NCI-H2196 (cell line): ENCODE measurements around the gene CASK.

Experiments
- DNase-seq: peaks from one replicate; lab custom pipeline; 2025; ENCODE audit not compliant: unreplicated experiment; lab: John Stamatoyannopoulos, UW

Gene CASK, protein sequence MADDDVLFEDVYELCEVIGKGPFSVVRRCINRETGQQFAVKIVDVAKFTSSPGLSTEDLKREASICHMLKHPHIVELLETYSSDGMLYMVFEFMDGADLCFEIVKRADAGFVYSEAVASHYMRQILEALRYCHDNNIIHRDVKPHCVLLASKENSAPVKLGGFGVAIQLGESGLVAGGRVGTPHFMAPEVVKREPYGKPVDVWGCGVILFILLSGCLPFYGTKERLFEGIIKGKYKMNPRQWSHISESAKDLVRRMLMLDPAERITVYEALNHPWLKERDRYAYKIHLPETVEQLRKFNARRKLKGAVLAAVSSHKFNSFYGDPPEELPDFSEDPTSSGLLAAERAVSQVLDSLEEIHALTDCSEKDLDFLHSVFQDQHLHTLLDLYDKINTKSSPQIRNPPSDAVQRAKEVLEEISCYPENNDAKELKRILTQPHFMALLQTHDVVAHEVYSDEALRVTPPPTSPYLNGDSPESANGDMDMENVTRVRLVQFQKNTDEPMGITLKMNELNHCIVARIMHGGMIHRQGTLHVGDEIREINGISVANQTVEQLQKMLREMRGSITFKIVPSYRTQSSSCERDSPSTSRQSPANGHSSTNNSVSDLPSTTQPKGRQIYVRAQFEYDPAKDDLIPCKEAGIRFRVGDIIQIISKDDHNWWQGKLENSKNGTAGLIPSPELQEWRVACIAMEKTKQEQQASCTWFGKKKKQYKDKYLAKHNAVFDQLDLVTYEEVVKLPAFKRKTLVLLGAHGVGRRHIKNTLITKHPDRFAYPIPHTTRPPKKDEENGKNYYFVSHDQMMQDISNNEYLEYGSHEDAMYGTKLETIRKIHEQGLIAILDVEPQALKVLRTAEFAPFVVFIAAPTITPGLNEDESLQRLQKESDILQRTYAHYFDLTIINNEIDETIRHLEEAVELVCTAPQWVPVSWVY

DNA sequence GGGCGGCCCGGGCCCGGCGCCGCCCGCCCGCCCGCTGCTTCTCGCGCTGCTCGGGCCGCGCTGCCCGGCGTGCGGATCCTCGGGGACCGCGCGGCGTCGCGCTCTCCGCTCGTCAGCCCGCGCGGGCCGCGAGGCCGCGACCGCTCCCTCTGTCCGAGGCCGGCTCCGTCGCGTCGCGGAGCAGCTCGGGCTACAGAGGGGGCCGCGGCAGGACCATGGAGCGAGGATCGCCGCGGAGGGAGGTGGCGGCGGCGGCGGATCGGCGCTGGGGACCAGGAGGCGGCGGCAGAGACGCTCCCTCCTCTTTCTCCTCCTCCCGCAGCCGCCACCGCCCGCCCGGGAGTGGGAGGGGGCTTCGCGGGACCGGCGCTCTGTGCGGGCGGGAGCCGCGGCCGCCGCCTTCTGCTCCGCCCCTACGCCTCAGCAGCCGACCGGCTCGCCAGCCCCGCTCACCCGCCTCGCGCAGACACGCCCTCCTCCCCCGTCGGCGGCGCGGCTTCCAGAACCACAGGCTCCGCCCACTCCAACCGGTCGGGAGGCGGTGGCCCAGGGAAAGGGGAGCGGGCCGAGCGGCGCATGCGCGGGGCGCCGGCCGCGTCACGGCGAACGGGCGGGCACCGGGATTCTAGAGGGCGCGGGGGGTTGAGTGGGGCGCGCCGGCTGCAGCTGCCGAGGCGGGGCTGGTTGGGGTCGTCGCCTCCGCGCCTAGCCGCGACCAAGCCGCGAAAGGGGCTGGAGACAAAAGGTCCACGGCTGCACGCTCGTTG, at the start of gene CASK:
Gene CASK, minus strand, starts transcription at position 344 of the 767 bp plus-strand sequence. CDS start 566 bp downstream, outside the sequence.
- peak; percentile 87 for DNase-seq

DNA sequence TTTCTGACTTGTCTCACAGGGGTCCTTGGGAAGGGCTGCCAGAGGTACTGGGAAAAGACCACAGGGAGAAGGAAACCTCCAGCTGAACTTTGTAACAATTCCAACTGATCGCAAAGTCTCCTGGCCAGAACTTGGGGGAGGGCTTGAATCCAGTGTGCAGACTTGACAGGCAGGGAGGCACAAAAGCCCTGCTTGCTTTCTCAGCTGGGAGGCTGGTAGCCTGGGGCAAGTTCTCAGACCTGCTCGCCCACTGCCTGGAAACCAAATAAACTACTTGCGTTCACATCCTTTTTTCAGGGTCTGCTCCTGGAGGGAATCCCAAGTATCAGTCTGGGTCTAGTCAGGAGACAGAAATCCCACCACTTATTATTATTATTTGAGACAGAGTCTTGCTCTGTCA, 48.0 kb upstream of the CASK start:
- DNase-seq = no peak

DNA sequence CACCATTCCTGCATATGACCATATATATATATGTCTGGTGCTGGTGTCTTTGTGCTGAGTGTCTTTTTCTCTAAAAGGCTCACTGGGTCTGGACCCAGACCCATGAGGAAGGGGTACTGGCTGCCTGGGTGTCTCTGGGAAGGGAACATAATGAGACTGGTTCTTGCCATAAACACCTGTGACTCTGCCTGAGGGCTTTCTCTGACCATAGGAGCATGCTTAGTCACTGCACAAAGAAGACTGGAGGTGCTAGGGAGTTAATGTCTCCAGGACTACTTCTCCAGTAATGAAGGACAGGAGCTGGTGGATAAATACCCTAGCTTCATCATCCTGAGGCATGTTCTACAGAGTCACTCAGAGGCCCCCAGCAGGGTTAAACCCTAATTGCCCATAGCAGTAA, 47.1 kb upstream of the CASK start:
- DNase-seq = no peak

DNA sequence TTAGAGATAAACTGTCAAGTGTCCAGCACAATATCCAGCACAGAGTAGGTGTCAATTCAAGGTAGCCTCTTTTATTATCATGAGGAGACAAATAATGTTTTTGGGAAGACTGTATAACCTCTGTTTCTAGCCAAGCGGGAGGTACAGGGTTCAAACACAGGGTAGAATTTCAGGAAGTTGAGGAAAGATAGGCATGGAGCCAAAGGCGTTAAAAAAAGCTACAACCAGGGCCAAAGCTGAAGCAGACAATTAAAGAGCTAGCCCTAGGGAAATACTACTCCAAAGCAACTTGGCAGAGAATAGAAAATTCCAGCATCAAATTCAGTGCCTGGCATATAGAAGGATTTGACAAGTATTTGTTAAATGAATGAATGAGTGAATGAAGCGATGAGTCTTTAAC, 40.0 kb upstream of the CASK start:
- DNase-seq = no peak

DNA sequence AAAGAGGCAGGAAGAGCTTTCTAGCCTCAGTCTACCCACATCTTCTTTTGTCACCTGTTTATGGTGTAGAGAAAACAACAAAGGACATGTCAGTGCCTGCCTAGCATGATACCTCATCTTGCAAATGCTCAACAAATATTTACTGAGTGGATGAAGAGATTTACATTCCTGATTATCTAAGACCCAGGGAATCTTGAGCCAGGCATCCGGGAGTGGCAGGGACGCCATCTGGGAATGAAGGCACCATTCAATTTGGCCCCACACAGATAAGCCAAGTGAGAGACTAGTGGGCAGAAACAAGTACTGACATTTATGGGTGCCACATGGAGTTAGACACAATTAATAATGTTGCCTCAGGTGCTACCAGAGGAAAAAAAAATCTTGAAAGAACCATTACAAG, 36.8 kb upstream of the CASK start:
- no peak for DNase-seq

DNA sequence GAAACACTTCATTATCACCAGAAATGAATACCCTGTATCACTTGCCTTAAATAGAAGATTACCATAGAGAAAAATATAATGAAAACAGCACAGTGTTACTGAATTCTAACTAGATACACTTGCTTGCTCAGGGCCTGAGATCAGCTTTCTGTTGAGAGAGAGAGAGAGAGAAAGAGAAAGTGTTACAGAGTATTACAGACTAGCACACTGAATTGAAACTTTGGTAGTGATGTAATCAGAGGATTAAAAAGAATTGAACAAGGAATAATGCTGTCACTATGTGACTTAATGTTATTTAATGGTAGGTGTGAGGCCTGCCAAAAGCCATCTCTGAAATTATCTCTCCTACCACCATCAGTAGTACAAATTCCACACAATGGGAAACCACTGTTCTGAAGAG, 35.5 kb upstream of the CASK start:
- DNase-seq = no peak

DNA sequence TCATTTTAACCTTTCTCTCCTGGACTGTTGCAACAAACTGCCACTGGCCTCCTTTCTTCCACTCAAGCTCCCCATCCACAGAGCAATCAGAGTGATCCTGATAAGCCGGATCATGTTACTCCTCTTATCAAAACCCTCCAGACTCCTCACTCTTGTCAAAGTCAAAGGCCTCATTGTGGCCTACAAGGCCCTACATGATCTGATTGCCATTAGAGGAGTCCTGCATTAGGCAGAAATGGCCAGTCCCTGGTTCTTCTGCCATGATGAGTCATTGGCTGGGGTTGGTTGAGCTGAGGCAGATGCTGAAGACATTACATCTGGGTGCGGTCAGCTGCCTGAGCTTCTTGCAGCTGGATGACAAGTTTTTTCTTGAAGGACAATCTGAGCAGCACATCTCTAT, 32.7 kb upstream of the CASK start:
- DNase-seq = no peak

DNA sequence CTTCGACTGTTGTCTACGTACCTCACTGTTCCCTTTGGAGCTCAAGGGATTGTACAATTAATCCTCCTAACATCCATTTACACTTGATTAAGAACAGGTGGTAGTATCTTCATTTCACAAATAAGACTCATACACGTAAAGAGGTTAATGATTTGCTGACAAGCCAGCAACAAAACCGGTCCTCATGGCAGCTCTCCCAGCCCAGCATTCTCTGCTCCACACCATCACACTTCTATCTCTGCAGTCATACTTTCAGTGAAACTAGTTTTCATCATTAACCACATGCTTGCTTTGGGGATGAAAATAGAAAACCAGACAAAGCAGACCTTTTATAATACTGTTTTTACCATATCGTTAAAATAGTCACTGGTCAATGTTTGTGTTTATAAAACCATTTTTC, 28.7 kb upstream of the CASK start:
- DNase-seq = no peak

DNA sequence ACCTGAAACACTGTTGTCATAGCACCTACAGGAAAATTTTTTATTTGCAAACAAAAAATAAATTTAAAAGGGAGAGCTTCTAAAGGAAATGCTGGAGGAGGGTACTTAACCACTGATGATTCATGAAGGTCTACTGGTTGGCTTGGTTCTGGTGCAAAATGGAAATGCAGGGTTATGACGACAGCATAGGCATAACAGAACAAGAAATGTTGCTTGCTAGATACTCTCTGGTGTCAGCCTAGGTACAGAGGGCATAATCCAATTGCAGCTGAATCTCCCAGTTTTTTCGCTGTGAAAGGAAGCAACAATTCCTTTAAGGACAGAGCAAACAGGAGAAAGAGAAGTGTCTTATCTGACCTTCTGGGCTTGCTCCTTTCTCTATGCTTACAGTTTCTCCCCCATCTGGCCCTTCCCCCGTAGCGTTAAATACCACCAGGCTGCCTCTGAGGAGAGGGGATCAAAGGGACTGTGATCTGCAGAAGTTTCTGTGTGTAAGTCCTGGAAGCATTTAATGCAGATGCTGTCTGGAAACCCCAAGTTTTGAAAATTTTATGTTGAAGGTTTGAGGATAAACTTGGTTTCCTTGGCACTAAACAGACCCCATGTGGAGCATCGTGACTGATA, 23.7 kb upstream of the CASK start:
- DNase-seq = no peak

DNA sequence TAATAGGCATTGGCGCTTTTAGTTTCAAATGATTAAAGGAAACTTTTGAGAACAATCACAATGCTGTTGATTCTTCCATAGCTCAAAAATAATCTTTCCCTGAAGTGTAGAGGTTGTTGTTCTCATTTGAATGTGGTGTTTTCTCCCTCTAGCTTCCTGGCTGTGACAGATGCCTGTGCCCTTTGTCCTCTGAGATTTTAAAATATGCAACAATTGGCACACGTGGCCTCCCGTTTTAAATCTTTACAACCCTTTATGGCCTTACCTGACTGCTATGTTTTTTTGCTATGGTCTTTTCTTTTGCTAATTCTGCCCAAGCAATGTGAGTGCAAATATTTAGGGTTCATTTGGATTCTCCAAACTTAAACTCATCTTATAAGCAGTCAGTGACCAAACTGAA, 22.9 kb upstream of the CASK start:
- DNase-seq = no peak

DNA sequence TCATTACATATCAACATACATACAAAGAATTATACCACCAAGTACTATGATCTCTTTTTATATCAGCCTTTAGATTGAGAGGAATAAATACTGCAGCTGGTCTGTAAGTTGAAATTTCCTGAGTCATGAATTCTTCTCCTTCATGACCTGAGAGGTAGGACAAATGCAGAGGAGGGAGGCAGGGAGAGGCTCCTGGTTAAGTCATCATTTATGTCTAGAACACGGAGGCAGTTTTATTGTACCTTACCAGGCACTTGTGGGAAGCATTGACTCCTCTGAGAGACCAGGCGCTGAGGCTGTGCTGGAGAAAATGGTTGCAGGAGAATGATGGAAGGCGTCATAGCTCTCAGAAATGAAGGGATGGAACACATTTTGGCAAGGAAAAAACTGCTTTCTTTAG, 12.5 kb upstream of the CASK start:
- no peak for DNase-seq

DNA sequence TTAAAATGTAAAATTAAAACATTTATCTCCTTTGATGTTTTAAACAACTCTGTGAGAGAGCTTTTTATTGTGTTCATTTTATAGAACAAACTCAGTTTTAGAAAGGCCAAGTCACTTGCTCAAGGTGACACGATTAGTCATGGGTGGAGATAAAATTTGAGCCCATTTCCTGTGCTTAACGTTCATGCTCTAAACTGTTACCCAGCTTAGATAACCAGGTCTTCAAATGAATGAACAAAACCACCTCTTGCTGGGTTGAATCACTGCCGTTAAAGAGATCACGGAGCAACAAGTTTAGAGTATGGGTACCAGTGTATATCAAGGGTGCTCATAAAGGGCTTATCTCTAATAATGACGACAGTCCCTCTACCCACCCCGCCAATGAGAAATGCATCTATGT, 10.2 kb upstream of the CASK start:
- no peak for DNase-seq

DNA sequence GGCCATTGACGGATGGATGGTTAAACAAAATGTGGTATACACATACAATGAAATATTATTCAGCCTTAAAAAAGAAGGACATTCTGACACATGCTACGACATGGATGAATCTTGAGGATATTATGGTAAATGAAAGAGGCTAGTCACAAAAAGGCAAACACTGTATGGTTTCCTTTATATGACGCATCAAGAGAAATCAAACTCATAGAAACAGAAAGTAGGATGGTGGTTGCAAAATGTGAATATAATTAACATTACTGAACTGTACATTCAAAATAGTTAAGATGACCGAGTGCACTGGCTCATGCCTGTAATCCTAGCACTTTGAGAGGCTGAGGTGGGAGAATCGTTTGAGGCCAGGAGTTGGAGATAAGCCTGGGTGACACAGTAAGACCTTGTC, 9.5 kb upstream of the CASK start:
- no peak for DNase-seq

DNA sequence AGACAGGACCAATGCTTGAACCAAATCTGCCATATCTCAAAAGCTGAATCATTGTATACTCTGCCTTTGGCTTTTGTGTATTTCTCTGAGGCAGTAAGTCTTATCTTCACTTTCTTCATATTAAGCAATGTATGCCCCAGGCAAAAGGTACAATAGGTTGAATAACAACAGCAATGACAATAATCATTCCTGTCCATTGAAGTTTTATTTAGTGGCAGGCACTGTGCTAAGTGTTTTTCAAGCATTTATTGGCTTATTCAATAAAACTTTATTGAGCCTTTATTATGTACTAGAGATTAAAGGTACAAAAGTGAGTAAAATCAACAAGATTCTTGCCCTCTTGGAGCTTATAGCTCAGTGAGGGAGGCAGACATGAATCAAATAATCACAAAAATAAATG, 8.2 kb upstream of the CASK start:
- no peak for DNase-seq

DNA sequence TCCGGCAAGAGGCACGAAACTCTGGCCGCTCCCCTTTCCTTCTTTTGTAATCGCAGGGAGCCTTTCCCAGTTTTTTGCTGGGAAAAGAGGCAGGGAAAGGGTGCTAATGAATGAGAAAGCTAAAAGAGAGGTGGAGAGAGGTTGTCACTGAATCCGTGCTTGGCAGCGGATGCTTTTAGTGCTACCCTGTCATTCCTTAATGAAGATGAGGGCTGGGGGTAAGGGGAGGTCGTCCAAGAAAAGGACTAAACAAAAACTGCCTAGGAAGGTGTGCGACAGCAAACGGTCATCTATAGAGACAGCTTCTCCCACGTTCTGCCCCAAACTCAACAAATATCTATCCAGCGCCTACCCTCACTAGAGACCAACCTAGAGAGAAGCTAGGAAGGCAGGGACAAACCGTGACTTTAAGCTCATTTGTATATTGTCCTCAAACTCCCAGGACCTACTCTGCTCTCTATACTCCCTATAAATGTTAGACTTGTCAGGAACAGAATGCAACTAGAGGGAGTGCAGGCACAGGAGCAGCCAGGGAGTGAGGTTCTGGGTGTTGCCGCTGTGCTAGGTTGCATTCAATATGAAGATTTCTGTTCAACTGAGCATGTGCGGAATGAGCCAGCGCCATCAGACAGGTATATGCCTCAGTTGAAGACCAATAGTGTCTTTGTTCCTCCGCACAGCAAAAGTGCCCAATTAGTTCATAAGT, 777 bp upstream of the CASK start:
- peak; percentile 10 for DNase-seq

DNA sequence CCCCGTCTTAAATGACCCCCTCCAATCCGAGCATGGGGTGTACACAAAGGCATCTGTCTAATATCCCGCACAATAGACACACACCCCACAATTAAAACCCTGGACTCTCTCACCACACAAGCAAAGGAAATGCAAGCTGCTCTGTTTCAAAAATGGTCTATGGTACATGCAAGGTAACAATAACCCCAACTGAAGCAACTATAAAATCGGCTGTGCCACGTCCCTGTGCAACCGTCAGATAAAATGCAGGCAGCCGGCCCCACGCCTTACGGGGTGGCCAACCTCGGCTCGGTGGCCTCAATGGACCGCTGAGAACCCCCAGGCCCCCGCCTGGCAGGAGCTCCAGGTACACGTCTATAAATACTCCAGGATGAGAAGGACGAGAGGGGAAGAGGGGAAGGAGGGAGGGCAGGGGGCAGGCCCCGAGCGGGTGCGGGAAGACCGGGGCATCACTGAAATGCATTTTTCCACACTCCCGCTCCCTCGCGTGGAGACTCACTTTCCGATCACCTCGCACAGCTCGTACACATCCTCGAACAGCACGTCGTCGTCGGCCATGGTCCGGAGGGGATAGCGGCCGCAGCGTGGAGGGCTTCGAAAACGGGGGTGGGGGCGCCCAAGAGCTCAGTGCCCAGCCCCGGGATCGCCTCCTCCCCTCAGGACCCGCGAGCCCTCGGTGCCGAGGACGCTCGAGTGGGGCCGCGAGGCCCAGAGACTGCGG, 763 bp downstream of the CASK start:
- no peak for DNase-seq

DNA sequence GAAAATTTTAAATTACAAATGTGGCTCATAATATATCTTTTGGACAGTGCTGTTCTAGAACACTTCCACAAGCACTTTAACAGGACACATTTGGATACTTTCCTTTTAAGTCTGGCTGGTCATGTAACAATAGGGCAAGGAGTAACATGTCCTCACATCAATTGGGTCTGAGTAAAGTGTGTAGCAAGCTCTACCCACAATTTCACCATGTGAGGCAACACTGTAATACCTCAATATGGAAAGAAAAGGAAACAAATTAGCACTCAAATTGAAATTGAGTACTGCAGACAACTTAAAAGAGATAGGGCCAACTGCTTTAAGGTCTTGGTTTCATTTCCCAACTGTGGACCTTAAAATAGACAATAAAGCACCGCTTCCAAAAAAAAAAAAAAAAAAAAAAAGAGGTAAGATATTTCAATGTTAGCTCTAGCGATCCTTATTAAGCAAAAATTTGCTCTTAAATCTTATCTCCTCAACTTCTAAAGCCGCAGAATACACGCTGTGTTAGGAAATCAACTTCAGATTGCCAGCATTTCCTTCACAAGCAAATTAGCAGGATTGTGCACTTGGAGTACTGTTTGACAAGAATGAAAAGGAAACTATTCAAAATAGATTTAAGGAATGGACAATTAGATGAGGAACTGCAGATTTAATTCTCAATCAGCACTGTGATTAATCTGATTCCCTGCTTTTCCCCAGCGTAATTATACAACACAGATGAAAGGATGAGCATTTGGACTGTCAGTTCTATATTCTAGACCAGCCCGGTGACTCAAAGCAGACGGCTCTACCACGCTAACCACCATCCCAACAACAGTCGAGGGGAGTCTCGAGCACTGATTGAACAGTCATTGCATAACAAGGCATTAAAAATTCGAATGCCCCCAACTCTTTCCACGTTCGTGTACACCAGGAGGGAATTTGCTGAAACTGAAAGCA, 1.6 kb downstream of the CASK start:
- no peak for DNase-seq

DNA sequence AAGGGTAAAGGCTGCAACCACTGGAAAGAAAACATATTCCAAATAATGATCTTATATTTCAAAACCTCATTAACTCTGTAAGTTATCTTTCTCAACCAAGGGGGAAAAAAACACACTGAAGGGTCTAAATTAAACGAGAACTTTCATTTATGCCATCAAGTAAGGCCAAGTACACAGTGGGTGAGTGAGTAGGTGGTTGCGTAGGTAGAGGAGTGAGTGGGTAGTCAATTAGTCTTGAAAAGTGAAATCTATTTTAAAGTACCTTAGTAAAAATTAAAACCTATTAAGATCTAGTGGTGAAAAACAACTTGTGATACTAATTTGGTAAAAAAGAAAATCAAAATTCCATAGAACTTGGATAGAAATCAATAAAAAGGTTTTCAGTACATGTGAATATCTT, 3.5 kb downstream of the CASK start:
- no peak for DNase-seq

DNA sequence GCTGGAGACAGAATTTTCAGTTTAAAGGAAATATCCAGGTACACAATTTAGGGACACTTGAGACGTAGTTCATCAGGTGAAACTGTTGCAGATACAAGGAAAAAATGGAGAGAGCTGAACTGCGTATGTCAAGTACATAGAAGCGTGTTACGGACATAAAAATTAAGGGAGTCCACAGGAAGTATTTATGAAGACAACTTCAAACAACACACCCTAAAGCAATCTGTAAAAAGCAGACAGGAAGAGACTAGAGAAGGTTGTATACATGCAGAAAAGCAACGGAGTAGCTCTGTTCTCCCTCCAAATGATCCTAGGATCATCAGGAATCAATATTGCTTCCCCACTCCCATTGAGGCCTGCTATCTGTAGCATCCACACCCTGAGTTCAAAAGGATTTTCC, 5.8 kb downstream of the CASK start:
- DNase-seq = no peak
